K562 (cell line): ENCODE data around the gene GATAD2B. TPM values are rescaled to one million over a fixed set of nuclear protein-coding genes. Genes with fewer than 3 reads are reported as not detected.
A peak's percentile ranks its signal among the peaks of the same experiment; 100 is the strongest.

Experiments used
- ATAC-seq: fragments of 200-7000 bp; cut with Tn5 transposase; 3 replicates; pipeline ENCODE4 v1.9.1; 2020; ENCODE audit warnings: moderate library complexity
- BruUV-seq: library from RNA; stranded (reverse); fragments of 400-500 nt; replicated peaks from 2 replicates; lab custom pipeline; 2021; lab: Mats Ljungman, UMichigan
- CTCF ChIA-PET: fragments of 300-600 bp; formaldehyde crosslinking; extraction: SDS; loops from one replicate; lab custom pipeline; 2021; ENCODE audit warnings: low intra/inter-chr PET ratio; lab: Yijun Ruan, JAX
- POLR2A ChIA-PET: fragments of 300-600, 350-650 bp; sonication (Branson Sonifier 250); formaldehyde crosslinking; extraction: SDS; loops from one replicate; lab custom pipeline; 2021; ENCODE audit warnings: antibody characterized with exemption, inconsistent platforms; lab: Yijun Ruan, JAX
- DNase-seq, 4 experiments: peaks; one replicate each; pipeline versions ENCODE4 v3.0.0 to v3.0.0-alpha.2; 2011 to 2018; ENCODE audit warnings: low spot score in 3 of 4, mixed read lengths in 3 of 4; ENCODE audit errors: extremely low read depth in 1 of 4
- FAIRE-seq: peaks from 2 replicates; lab custom pipeline; 2011; peaks lifted over from hg19 to GRCh38; lab: Jason Lieb, UNC
- H2AFZ ChIP-seq: 2 replicates; pipeline ENCODE4 v1.6.0; 2011; ENCODE audit warnings: low read depth, low read length, control low read depth, inconsistent platforms
- H3K27ac ChIP-seq: fragments of 200-600 bp; 3 replicates; pipeline ENCODE4 v1.8.0; 2011; ENCODE audit warnings: low read depth, mild to moderate bottlenecking, control low read depth, inconsistent platforms, low read length, moderate library complexity, mixed read lengths; ENCODE audit errors: extremely low read depth
- H3K27me3 ChIP-seq, 2 experiments: fragments of 300-600 bp in 1 of 2; 2 replicates in 1 of 2; 3 replicates in 1 of 2; pipeline versions ENCODE4 v1.6.0 to v1.8.0; 2011; ENCODE audit warnings: inconsistent platforms in 2 of 2, low read length in 2 of 2, mild to moderate bottlenecking in 1 of 2, mixed read lengths in 1 of 2, moderate library complexity in 1 of 2; ENCODE audit not compliant: control insufficient read depth in 2 of 2, insufficient read depth in 2 of 2
- H3K36me3 ChIP-seq: fragments of 300-600 bp; 3 replicates; pipeline ENCODE4 v1.8.0; 2011; ENCODE audit warnings: mild to moderate bottlenecking, low read length, inconsistent platforms; ENCODE audit not compliant: control insufficient read depth, insufficient read depth
- H3K4me1 ChIP-seq, 2 experiments: fragments of 200-600 bp in 1 of 2; replicated peaks in 1 of 2; 2 replicates in 1 of 2; 3 replicates in 1 of 2; pipeline versions ENCODE4 v1.5.1 to v1.8.0; 2011; ENCODE audit warnings: inconsistent platforms in 2 of 2, low read length in 2 of 2, mild to moderate bottlenecking in 1 of 2, mixed read lengths in 1 of 2, moderate library complexity in 1 of 2; ENCODE audit not compliant: control insufficient read depth in 2 of 2, insufficient read depth in 2 of 2
- H3K4me2 ChIP-seq: 2 replicates; pipeline ENCODE4 v1.6.1; 2011; ENCODE audit warnings: low read length, control low read depth, inconsistent platforms, mixed read lengths; ENCODE audit not compliant: insufficient read depth
- H3K4me3 ChIP-seq: fragments of 200-600 bp; sonication (generic), shearing (Covaris generic); 2 replicates; pipeline ENCODE4 v1.5.1; 2016; ENCODE audit warnings: control low read depth, inconsistent platforms
- H3K79me2 ChIP-seq: fragments of 200-600 bp; 3 replicates; pipeline ENCODE4 v1.8.0; 2011; ENCODE audit warnings: low read length, inconsistent platforms; ENCODE audit not compliant: control insufficient read depth, insufficient read depth
- H3K9ac ChIP-seq, 2 experiments: 2 replicates each; pipeline versions ENCODE4 v1.6.0 to v1.6.1; 2011; ENCODE audit warnings: low read depth in 2 of 2, low read length in 2 of 2, control low read depth in 1 of 2, inconsistent platforms in 1 of 2, mild to moderate bottlenecking in 1 of 2, mixed read lengths in 1 of 2; ENCODE audit not compliant: insufficient read depth in 1 of 2
- H3K9me1 ChIP-seq: one replicate; pipeline ENCODE4 v1.6.0; 2011; ENCODE audit warnings: inconsistent platforms, mild to moderate bottlenecking, low read length, moderate library complexity; ENCODE audit not compliant: control insufficient read depth, insufficient read depth
- H3K9me3 ChIP-seq: replicated peaks from 2 replicates; pipeline ENCODE4 v1.5.1; 2011; ENCODE audit warnings: low read depth, low read length, inconsistent platforms; ENCODE audit not compliant: control insufficient read depth, insufficient read depth
- H4K20me1 ChIP-seq: replicated peaks from 2 replicates; pipeline ENCODE4 v1.6.1; 2011; ENCODE audit warnings: low read length, inconsistent platforms, mixed read lengths; ENCODE audit not compliant: control insufficient read depth, insufficient read depth
- CCAR2 ChIP-seq: fragments of 200-400 bp; formaldehyde crosslinking; IDR thresholded peaks from 2 replicates; pipeline ENCODE4 v1.6.1; 2017; ENCODE audit warnings: mild to moderate bottlenecking, low read depth, low read length
- ESRRA ChIP-seq: fragments of 450-650 bp; IDR thresholded peaks from 2 replicates; pipeline ENCODE4 v1.6.1; 2014; ENCODE audit warnings: low read depth, mild to moderate bottlenecking, moderate library complexity, borderline replicate concordance
- FOXA1 ChIP-seq: fragments of 450-650 bp; IDR thresholded peaks from 2 replicates; pipeline ENCODE4 v1.6.1; 2016; ENCODE audit warnings: mild to moderate bottlenecking, borderline replicate concordance
- HNRNPK ChIP-seq: fragments of 200-400 bp; formaldehyde crosslinking; IDR thresholded peaks from one replicate; pipeline ENCODE4 v1.6.1; 2018; ENCODE audit warnings: mild to moderate bottlenecking, low read depth, low read length; ENCODE audit not compliant: poor library complexity, severe bottlenecking
- NR4A1 ChIP-seq, 2 experiments: fragments of 250-450 bp in 1 of 2; fragments of 450-650 bp in 1 of 2; sonication (Bioruptor Pico) in 1 of 2; IDR thresholded peaks; 2 replicates each; pipeline versions ENCODE4 v1.4.0 to v1.6.1; 2016 to 2020; ENCODE audit warnings: mild to moderate bottlenecking in 2 of 2, missing compliant biosample characterization in 1 of 2, missing genetic modification characterization in 1 of 2, moderate library complexity in 1 of 2
- NRF1 ChIP-seq, 2 experiments: fragments of 450-650 bp; IDR thresholded peaks in 1 of 2; conservative IDR thresholded peaks in 1 of 2; 2 replicates each; pipeline ENCODE4 v1.6.1; 2014; ENCODE audit warnings: mild to moderate bottlenecking in 2 of 2
- RAD51 ChIP-seq: fragments of 450-650 bp; IDR thresholded peaks from 2 replicates; pipeline ENCODE4 v1.7.1; 2016; ENCODE audit warnings: low read depth, mild to moderate bottlenecking, borderline replicate concordance
- RBM22 ChIP-seq: fragments of 200-400 bp; formaldehyde crosslinking; IDR thresholded peaks from 2 replicates; pipeline ENCODE4 v1.6.1; 2018; ENCODE audit warnings: low read length, low read depth; ENCODE audit not compliant: poor library complexity, severe bottlenecking
- STAT5B ChIP-seq: fragments of 250-450 bp; sonication (Bioruptor Pico); IDR thresholded peaks from 2 replicates; pipeline ENCODE4 v1.8.0; 2021; ENCODE audit warnings: mild to moderate bottlenecking, inconsistent platforms
- ZNF561 ChIP-seq: fragments of 450-650 bp; formaldehyde crosslinking; conservative IDR thresholded peaks from 2 replicates; pipeline ENCODE4 v1.4.0; 2020; ENCODE audit warnings: mild to moderate bottlenecking, moderate library complexity
- ZNF778 ChIP-seq: fragments of 450-650 bp; formaldehyde crosslinking; IDR thresholded peaks from 2 replicates; pipeline ENCODE4 v1.4.0; 2020; ENCODE audit warnings: mild to moderate bottlenecking, moderate library complexity
- WGBS: fragments of 100-300 bp; shearing (Covaris generic); methylation state at CpG from one replicate; pipeline ENCODE4 v1.1.6; 2016; ENCODE audit warnings: low coverage, mixed read lengths; ENCODE audit not compliant: insufficient coverage; ENCODE audit errors: missing lambda C conversion rate; 5-methylcytosine and 5-hydroxymethylcytosine counted together
- in situ Hi-C: fragments of 300-500 bp; cut with MboI; formaldehyde crosslinking; loops from 4 replicates; pipeline ENCODE4 v1.15.0; 2018; ENCODE audit warnings: inconsistent platforms, mixed read lengths
- intact Hi-C: fragments of 100-400 bp; cut with micrococcal nuclease; formaldehyde crosslinking; loops from 2 replicates; pipeline ENCODE4 v1.14.2; 2022
- polyA plus RNA-seq, 8 experiments: library from polyadenylated mRNA; depleted of rRNA in 4 of 8; stranded (reverse) in 5 of 8; unstranded in 3 of 8; fragments of >200 nt; fragmentation: Nextera tagmentation in 2 of 8; fragmentation: Illumina TruSeq in 1 of 8; extraction: Ambion mirVana in 2 of 8; extraction: Trizol in 1 of 8; gene quantifications; 2 replicates each; pipeline versions ENCODE4 v1.2.1 to v1.2.3, GENCODE V29; 2011 to 2014; ENCODE audit warnings: inconsistent platforms in 1 of 8, missing spikeins in 1 of 8
- total RNA-seq, 7 experiments: library from RNA; depleted of rRNA in 6 of 7; stranded (reverse); fragments of >200 nt in 6 of 7; fragmentation: Illumina TruSeq in 2 of 7; extraction: Trizol in 2 of 7; gene quantifications; 2 replicates each; pipeline versions ENCODE4 v1.2.1 to v1.2.3, GENCODE V29; 2011 to 2021; ENCODE audit warnings: low replicate concordance in 1 of 7
- TF ChIP-seq, protein P1 (sequence below): fragments of 150-350 bp; IDR thresholded peaks from 2 replicates; pipeline ENCODE4 v1.6.1; 2014; ENCODE audit warnings: low read depth, mild to moderate bottlenecking, low read length, borderline replicate concordance

Gene GATAD2B
- total and polyA plus RNA-seq, 9 of the 15 experiments (the other 6 are each of a cell fraction or from before 2014, with no cell fraction given), result 1.5 to 40.2 (median 4.9) TPM

DNA sequence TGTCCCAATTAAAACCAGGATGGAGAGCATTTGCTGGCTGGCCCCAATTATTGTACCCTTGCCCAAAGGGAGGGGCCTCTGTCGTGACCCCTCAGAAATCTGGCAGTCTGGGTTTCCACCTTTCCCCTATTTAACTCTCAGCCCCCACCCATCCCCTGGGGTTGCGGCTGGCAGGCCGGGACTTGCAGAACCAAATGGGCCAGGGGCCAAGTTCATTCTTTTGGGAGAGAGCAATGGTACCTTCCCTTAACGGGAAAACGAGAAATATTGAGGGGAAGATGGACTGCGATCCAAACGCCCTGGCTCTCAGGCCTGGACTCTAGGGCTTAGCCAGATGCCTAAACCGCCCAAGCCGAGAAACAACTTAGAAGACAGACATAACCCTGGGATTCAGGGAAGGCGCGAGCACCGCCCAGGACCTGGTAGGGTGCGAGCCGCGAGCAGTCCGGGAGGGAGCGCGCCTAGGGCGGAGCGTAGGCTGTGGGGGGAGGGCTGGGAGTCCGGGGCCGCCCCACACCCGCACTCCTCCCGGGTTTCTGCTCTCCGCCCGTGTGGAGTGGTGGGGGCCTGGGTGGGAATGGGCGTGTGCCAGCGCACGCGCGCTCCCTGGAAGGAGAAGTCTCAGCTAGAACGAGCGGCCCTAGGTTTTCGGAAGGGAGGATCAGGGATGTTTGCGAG, 147.9 kb downstream of the GATAD2B start, which contains the start of gene SLC27A3:
Gene SLC27A3 (plus strand): TSS at position 628 of the 678 bp plus-strand sequence. CDS start 91 bp downstream, outside the sequence.
- intact Hi-C loops, result loop anchor here (5.0 to 10.0 kb wide), 2 partner anchors 98 to 260 kb away; partner anchors contain the start of gene NPR1
- Histone ChIP-seq H4K20me1 (no peaks in the 10 kb centered on the region), H3K4me1 (peaks cover 7 to 50% of the 10 kb centered on the region in 2 experiments; a peak in 4 of 5 replicates), H3K27me3 (no peaks in the 10 kb centered on the region), H3K9me3 (no peaks in the 10 kb centered on the region), H3K9me1 (no peaks in the 10 kb centered on the region), H3K36me3 (peaks cover 23% of the 10 kb centered on the region; the same call in 2 of the 3 replicates), H3K79me2 (no peaks in the 10 kb centered on the region), H3K27ac (no peak within 1 kb of the TSS), H3K4me3 (peak within 1 kb of the TSS; percentile 48), H2AFZ (peak within 1 kb of the TSS; percentile 87), H3K9ac (peak within 1 kb of the TSS; percentile 36 to 91), H3K4me2 (peak within 1 kb of the TSS; percentile 77)
- peak; percentile 42 for FAIRE-seq
- POLR2A ChIA-PET, result interaction anchor here (0.7 to 1.5 kb wide), 4 partner anchors 22 to 264 kb away, joined by 3 to 5 read pairs (median 4); partner anchors contain the start of gene RPS27
- CTCF ChIA-PET, result no interaction called here
- in situ Hi-C loops, result loop anchor here (5.0 kb wide), 1 partner anchor 103 kb away; the partner anchor contains the start of gene ILF2
- no TSS peak for BruUV-seq
- peak; percentile 78 for ATAC-seq
- 25% methylated on average over 23 of the region's 35 CpGs for WGBS
- DNase-seq, result peak; percentile 67 to 87 (median 75)
- TF ChIP-seq RAD51 (no peak), CCAR2 (no peak), RBM22 (peak; percentile 12), NR4A1 (CRISPR knock-in tag; IDR thresholded peaks at IDR 0.05) (0 out of 2 replicates have a peak, but pooled peaks have one; percentile 16), NR4A1 (tag; IDR thresholded peaks at IDR 0.05) (no peak), STAT5B (CRISPR knock-in tag) (no peak), ZNF778 (CRISPR knock-in tag) (no peak), NRF1 (conservative IDR thresholded peaks at IDR 0.05 in 1 of 2, IDR thresholded peaks at IDR 0.05 in 1 of 2) (peak; percentile 75 to 78), FOXA1 (no peak), ZNF561 (CRISPR knock-in tag) (no peak), ESRRA (no peak), HNRNPK (no peak)
- TF ChIP-seq, protein P1, sequence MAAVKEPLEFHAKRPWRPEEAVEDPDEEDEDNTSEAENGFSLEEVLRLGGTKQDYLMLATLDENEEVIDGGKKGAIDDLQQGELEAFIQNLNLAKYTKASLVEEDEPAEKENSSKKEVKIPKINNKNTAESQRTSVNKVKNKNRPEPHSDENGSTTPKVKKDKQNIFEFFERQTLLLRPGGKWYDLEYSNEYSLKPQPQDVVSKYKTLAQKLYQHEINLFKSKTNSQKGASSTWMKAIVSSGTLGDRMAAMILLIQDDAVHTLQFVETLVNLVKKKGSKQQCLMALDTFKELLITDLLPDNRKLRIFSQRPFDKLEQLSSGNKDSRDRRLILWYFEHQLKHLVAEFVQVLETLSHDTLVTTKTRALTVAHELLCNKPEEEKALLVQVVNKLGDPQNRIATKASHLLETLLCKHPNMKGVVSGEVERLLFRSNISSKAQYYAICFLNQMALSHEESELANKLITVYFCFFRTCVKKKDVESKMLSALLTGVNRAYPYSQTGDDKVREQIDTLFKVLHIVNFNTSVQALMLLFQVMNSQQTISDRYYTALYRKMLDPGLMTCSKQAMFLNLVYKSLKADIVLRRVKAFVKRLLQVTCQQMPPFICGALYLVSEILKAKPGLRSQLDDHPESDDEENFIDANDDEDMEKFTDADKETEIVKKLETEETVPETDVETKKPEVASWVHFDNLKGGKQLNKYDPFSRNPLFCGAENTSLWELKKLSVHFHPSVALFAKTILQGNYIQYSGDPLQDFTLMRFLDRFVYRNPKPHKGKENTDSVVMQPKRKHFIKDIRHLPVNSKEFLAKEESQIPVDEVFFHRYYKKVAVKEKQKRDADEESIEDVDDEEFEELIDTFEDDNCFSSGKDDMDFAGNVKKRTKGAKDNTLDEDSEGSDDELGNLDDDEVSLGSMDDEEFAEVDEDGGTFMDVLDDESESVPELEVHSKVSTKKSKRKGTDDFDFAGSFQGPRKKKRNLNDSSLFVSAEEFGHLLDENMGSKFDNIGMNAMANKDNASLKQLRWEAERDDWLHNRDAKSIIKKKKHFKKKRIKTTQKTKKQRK, result no peak
